ENCODE data around the gene ZNF778. TPM values are rescaled to one million over a fixed set of nuclear protein-coding genes. Genes with fewer than 3 reads are reported as not detected.

ZNF778 gene
- total RNA-seq, 2 donors from 2014 or later, result 5.5 to 8.7 TPM

Other genes starting within 250 kb of the ZNF778 start
- under 1 TPM in 1 of 2 donors, not detected in 1; 0.19 TPM for gene CBFA2T3, start 240.5 kb upstream of the ZNF778 start, total RNA-seq
- 10 to 100 TPM; 35.4 to 47.9 TPM for gene ACSF3, start 123.9 kb upstream of the ZNF778 start, total RNA-seq
- under 1 TPM; 0.15 to 0.37 TPM for gene CDH15, start 46.0 kb upstream of the ZNF778 start, total RNA-seq
- gene SLC22A31, start 17.2 kb upstream of the ZNF778 start, total RNA-seq, result under 1 TPM; 0.34 to 0.65 TPM